HG03565 (cell line): ENCODE results near the gene GLOD4.
A peak's percentile ranks its signal among the peaks of the same experiment; 100 is the strongest.

Source experiments
- ATAC-seq: cut with Tn5 transposase; IDR thresholded peaks from one replicate; pipeline ENCODE4 v1.9.1; 2021; ENCODE audit warnings: mild to moderate bottlenecking, moderate library complexity; ENCODE audit not compliant: unreplicated experiment

Gene GLOD4

DNA sequence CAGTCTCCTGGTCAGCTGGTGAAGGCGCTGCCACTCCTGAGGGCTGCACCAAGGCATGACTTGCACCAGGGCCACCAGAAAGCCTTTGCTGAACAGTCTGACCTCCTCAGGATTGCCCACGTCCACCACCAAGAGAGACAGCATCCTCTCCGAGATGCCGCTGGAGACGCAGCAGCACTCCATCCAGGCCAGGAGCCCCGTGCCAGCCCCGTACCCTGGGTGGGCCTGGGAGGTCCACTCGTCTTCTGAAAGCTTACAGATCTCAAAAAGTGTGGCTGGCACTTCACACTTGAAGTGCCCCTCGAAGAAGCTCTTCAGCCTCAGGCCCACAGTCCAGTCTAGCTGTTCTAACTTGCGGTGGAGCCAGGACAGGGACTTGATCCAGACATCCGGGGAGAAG lies 36.7 kb downstream of the GLOD4 start:
- ATAC-seq, result no peak

DNA sequence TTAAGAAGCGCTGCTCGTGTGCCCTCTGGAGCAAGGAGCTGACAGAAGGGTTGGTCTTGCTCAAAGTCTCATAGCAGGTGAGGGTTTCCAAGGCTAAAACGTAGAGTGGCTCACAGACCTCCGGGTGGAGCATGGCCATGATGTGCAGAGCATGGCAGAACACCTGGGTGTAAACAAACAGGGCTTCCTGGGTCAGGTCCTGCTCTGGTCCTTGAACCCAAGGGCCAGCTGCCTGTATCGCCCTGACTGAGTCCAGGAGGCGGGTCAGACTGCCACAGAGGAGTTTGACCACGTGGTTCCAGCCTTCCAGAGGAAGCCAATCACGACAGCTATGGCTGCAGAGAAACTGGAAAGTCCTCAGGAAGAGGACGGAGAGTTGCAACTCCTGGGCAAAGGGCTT lies 37.1 kb downstream of the GLOD4 start:
- ATAC-seq, result no peak

GRCh38 chr17:743139-743538 lies 38.9 kb downstream of the GLOD4 start:
- no peak for ATAC-seq

DNA sequence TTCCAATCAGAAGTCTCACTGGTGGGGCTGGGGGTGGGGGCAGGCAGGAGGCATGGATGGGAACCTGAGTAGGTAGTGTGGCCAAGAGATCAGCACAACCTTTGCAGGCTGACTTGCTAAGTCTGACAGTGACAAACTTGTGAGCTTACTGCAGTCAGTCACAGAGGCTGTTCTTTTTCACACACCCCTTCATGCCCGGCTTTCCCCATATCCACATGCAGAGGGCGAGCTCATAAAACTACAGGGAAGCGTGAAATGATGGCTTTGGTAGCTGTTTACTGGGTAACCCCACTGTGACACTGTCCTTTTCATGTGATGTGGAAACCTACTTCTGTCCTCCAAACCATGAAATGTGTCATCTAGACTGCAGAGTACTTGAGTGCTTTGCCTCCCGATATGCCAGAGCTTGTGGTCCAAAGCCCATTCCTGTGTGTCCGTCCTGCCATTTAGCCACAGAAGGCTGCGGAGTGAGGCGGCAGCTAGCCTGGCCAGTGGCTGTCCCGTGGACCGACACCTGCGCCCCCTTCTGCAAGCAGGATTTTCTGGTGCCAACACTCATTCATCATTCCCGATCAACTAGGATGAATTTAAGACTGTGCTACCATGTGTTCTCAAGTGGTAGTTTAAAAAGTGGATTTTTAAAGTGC lies 39.8 kb downstream of the GLOD4 start:
- ATAC-seq, result no peak

DNA sequence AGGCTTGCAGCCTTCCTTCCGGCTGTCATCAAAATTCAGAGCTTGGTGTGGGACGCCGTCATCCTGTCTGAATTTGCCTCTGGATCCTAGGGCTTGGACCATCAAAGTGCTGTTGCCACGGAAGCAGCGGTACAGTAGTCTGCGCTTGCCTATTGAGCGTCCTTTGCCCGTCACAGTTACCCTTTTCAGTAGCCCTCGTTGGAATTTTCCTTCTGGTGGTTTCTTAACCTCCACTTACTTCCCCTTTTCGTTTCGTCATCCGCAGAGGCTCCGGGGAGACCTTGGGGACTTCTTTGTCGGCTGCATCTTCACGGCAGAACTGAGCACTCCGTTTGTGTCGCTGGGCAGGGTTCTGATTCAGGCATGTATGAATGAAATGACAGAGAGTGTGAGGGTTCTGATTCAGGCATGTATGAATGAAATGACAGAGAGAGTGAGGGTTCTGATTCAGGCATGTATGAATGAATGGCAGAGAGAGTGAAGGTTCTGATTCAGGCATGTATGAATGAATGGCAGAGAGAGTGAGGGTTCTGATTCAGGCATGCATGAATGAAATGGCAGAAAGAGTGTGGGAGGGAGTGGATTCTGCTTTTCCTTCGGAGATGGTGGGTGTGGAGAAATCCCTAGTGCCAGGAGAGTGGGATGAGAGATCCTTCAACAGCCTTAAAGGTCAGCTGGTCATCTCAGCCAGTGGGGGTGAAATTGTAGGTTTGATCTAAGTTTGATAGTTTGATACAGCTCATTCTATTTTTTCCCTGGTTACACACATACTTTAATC lies 41.7 kb downstream of the GLOD4 start:
- ATAC-seq, result peak; percentile 83

GRCh38 chr17:737561-738113 lies 44.4 kb downstream of the GLOD4 start:
- no peak for ATAC-seq

DNA sequence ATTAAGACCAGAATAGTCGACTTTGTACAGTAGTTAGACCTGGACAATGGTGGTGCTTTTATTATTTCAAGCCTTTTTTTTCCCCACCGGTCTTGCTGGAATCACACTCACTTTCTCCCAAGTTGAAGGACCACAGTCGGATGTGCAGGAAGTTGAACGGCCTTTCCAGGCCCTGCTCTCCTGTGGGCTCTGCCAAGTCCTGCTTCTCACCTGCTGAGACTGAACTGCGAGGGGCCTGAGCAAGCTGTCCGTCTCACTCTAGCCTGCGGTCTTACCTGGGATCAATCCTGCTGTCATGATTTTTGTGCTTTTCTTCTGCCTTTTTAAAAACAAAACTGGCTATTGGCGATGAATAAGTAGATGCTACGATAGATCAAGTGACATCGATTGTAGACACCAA lies 48.3 kb downstream of the GLOD4 start:
- ATAC-seq, result no peak

DNA sequence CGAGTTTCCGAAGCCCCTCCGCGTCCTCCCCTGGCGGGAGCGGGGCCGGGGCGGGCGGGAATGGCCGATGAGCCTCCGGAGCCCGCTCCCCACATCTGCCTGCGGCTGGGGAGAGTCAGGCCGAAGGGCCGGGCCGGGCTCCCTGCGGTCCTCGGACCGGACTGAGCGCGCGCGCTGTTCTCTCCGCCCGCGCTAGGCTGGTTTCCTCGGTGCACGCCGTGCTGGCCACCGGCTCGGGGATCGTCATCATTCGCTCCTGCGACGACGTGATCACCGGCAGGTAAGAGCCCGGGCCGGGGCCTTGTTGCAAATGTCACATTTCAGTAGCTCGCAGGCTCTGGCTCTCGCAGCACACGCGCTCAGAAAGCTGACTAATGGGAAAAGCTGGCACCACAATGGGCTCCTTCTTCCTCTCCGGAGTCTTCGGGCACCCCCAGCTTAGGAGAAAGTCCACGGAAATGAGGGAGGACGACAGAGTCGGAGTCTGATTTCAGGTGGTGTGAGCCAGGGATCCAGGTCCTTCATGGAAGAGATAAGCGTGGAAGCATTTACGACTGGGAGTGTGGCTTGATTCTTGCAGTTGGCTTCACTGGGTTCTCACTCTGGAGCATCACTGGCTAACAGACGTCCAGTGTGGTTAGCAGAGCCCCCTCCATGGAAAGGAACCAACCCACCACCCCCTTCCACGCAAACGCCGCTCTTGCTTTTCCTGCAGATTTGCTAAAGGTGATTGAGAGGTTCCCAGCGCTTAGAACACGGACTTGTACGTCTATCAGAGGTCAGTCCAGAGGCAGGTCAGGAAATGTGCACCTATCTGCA lies 49.0 kb downstream of the GLOD4 start:
- ATAC-seq, result no peak

DNA sequence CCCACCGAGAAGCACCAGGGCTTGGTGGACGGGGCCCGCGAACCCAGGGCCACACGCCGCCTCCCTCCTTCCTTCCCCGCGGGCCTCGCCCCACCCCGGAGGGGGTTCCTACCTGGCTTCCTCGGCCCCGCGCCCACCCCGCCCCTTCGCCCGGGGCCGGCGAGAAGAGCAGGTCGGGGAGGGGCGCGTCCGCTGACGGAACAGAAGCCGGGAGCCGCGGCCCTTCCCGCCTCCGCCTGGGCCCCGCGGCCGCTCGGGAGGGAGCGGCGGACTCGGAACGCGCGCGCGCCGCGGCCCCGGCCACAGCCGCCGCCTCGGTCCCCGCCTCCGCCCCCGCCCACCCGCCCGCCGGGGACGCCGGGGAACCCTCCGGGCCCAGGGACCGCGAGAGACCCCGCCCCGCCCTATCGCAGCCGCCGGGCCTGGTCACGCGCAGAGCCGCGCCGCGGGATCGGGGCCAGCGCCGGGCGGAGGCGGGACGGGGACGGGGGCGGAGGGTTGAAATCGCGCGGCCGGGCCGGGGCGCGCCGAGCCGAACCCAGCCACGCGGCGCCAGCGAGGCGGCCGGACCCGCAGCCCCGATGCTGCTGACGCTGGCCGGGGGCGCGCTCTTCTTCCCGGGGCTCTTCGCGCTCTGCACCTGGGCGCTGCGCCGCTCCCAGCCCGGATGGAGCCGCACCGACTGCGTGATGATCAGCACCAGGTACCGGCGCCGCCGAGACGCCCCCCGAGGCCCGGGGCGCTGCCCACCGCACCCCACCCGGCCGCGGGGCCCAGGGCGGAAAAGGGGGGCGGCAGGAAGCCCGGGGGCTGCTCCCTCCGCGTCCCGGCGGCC lies 49.8 kb downstream of the GLOD4 start, which contains the start of gene TLCD3A:
Gene TLCD3A, plus strand, starts transcription at position 530 of the 835 bp plus-strand sequence. Its CDS starts 52 bp downstream, at position 582.
- ATAC-seq, result no peak

DNA sequence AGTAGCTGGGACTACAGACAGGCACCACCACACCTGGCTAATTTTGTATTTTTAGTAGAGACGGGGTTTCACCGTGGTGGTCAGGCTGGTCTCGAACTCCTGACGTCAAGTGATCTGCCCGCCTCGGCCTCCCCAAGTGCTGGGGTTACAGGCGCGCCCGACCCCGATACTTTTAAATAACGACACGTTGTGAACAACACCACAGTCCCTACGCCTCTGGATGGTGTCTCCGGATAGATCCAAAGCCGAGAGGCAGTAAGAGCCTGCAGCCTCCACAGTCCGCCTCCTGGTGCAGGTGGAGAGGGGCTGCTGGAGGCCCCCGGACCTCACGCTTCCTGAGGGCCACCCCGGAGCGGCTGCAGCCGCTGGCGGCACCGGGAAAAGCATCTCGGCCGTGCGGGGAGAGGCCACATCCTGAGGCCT lies 50.4 kb downstream of the GLOD4 start:
- no peak for ATAC-seq

DNA sequence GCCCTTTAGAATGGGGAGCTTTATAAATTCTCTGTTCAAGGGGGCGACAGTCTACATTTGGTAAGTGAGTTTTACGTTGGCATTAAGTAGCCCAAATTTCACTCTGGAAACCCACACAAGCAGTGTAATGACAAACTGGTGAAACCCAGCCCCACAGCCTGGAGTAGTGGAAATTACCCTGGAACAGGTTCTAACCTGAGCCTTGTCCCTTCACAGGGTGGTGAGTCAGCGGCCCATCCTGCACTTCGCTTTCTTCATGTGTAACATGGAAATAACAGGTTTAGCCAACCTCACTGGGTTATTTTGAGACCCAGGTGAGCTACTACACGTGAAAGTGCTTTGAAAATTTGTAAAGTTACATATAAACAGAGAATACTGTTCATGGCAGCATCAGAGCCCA lies 53.2 kb downstream of the GLOD4 start:
- ATAC-seq, result no peak

GRCh38 chr17:726271-726919 lies 55.7 kb downstream of the GLOD4 start:
- no peak for ATAC-seq

DNA sequence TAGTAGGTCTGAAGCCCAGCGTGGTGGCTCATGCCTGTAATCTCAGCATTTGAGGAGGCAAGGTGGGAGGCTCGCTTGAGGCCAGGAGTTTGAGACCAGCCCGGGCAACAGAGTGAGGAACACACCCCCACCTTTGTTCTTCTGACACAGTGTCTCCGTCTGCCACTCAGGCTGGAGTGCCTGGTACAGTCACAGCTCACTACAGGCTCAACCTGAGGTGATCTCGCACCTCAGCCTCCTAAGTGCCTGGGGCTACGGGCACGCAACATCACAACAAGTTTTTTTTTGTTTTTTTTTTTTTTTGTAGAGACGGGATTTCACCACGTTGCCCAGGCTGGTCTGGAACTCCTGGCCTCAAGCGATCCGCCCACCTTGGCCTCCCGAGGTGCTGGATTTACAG lies 56.3 kb downstream of the GLOD4 start:
- ATAC-seq, result no peak

GRCh38 chr17:725084-725483 lies 57.0 kb downstream of the GLOD4 start:
- no peak for ATAC-seq

DNA sequence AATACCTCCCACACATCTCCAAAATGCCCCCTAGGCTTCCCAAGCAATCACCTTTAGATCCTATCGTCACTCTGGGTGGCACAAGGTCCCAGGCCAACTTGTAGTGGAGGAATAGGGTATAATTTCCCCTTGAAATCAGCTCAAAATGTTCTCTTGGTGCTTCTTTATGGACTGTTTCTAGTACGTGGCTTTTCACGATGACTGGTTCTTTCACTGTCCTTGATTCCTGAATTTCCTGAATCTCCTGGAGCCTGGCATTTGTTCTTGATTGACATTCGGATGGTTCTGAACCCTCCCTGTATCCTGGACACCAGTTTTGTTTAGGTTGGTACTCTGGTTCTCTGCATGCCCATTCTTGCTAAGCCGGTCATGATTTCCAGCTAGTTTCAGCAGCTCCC lies 60.5 kb downstream of the GLOD4 start:
- ATAC-seq, result no peak

DNA sequence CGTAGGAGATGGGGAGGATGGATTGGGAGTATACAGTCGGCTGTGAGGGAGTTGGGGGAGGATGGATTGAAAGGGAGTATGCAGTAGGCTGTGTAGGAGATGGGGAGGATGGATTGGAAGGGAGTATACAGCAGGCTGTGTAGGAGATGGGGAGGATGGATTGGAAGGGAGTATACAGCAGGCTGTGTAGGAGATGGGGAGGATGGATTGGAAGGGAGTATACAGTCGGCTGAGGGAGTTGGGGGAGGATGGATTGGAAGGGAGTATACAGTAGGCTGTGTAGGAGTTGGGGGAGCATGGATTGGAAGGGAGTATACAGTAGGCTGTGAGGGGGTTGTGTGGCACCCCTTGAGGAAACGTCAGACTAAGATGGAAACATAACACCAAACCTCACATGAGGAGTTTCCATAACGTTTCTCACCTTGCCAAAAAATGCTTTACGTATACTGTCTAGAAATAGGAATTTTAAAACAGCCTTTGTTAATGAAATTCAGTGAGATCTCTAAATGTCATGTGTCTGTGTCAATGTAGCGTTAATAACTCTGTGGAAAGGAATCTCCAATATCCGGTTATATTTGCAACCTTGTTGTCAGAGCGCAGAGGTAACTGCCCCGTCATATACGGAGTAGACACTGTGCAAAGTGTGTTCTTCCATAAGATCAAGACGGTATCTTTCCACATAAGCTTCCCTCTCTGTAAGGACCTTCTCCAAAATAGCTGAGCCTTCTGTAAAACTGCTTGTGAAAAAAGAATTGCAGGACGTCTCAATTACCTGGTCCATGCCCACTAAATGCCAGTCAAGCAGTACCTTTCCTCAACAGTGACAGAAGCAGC lies 61.2 kb downstream of the GLOD4 start:
- no peak for ATAC-seq

- ATAC-seq, result no peak
Measured at GRCh38 chr17:718075-718474, 64.0 kb downstream of the GLOD4 start.
